HL-60 (cell line): Measurements from ENCODE around the gene COQ2.

Source experiments
- DNase-seq, 2 experiments: peaks; one replicate each; pipeline ENCODE4 v3.0.0-alpha.2; 2010 to 2020; ENCODE audit warnings: low read depth in 1 of 2, low spot score in 1 of 2
- H3K27ac ChIP-seq: fragments of 250-450 bp; sonication (Bioruptor Pico); replicated peaks from 2 replicates; pipeline ENCODE4 v1.5.1; 2020; ENCODE audit warnings: mild to moderate bottlenecking, moderate library complexity
- H3K27me3 ChIP-seq: fragments of 250-450 bp; sonication (Bioruptor Pico); 2 replicates; pipeline ENCODE4 v1.5.1; 2021; ENCODE audit warnings: mild to moderate bottlenecking, moderate library complexity; ENCODE audit not compliant: insufficient read depth, poor library complexity, severe bottlenecking
- H3K4me3 ChIP-seq: replicated peaks from 2 replicates; pipeline ENCODE4 v1.5.1; 2011; ENCODE audit warnings: mild to moderate bottlenecking, control low read depth, low read length; ENCODE audit not compliant: insufficient read depth
- GABPA ChIP-seq: IDR thresholded peaks from 2 replicates; pipeline ENCODE4 v1.6.1; 2012; ENCODE audit warnings: low read depth
- POLR2AphosphoS5 ChIP-seq: IDR thresholded peaks from 2 replicates; pipeline ENCODE4 v1.6.1; 2012; ENCODE audit warnings: low read depth
- SPI1 ChIP-seq: IDR thresholded peaks from 2 replicates; pipeline ENCODE4 v1.6.1; 2012; ENCODE audit warnings: low read depth, mild to moderate bottlenecking, borderline replicate concordance
- TF ChIP-seq, protein P1 (sequence below): IDR thresholded peaks from one replicate; pipeline ENCODE4 v1.5.1; 2011; ENCODE audit warnings: low read length, control low read depth, inconsistent platforms; ENCODE audit not compliant: insufficient read depth
- TF ChIP-seq, protein P2 (sequence below): IDR thresholded peaks from 2 replicates; pipeline ENCODE4 v1.6.1; 2012; ENCODE audit warnings: low read depth; ENCODE audit not compliant: insufficient replicate concordance

Gene COQ2

DNA sequence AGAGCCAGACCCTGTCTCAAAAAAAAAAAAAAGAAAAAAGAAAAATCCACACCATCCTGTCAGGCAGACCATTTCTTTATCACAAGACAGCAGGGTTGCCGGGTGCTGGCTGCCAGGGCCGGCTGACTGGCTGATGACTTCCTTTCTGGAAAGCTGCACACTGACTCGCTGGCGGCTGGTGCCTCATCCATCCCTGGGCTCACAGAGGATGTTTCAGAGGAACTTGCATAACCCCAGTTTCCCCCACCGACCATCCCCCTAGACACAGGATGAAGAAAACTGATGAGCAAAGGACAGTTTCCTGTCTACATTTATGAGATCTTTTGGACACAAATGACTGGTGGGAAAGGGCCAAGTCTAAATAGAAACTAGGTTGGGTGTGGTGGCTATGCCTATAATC lies 36.0 kb upstream of the COQ2 start:
- Histone ChIP-seq H3K27ac (peak overlapping the region; percentile 46), H3K4me3 (no peak overlapping the region), H3K27me3 (no peaks in the 10 kb centered on the region)
- peak; percentile 40 to 89 for DNase-seq
- TF ChIP-seq GABPA (0 out of 2 replicates have a peak, but pooled peaks have one; percentile 25), SPI1 (peak; percentile 57; the same call in 1 of the 2 replicates)
- TF ChIP-seq, protein P1, sequence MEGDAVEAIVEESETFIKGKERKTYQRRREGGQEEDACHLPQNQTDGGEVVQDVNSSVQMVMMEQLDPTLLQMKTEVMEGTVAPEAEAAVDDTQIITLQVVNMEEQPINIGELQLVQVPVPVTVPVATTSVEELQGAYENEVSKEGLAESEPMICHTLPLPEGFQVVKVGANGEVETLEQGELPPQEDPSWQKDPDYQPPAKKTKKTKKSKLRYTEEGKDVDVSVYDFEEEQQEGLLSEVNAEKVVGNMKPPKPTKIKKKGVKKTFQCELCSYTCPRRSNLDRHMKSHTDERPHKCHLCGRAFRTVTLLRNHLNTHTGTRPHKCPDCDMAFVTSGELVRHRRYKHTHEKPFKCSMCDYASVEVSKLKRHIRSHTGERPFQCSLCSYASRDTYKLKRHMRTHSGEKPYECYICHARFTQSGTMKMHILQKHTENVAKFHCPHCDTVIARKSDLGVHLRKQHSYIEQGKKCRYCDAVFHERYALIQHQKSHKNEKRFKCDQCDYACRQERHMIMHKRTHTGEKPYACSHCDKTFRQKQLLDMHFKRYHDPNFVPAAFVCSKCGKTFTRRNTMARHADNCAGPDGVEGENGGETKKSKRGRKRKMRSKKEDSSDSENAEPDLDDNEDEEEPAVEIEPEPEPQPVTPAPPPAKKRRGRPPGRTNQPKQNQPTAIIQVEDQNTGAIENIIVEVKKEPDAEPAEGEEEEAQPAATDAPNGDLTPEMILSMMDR, result no peak

DNA sequence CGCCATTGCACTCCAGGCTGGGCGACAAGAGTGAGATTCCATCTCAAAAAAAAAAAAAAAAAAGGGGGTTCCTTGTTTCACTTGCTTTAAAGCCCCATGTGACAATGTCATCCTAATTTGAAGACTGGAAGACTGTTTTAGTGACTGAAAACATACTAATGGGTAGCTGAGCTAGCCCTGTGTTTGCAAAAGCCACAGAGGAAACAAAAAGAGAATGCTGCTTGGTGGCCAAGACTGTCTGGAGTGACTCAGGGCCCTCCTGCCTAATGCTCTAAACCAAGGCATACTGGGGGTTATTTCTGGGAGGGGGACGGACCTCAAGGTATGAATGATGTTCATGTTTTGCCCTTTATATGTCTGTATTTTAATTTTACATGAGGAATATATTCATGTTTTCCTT lies 34.1 kb upstream of the COQ2 start:
- TF ChIP-seq, protein P1, result no peak
- TF ChIP-seq SPI1, result no peak
- TF ChIP-seq, protein P2, sequence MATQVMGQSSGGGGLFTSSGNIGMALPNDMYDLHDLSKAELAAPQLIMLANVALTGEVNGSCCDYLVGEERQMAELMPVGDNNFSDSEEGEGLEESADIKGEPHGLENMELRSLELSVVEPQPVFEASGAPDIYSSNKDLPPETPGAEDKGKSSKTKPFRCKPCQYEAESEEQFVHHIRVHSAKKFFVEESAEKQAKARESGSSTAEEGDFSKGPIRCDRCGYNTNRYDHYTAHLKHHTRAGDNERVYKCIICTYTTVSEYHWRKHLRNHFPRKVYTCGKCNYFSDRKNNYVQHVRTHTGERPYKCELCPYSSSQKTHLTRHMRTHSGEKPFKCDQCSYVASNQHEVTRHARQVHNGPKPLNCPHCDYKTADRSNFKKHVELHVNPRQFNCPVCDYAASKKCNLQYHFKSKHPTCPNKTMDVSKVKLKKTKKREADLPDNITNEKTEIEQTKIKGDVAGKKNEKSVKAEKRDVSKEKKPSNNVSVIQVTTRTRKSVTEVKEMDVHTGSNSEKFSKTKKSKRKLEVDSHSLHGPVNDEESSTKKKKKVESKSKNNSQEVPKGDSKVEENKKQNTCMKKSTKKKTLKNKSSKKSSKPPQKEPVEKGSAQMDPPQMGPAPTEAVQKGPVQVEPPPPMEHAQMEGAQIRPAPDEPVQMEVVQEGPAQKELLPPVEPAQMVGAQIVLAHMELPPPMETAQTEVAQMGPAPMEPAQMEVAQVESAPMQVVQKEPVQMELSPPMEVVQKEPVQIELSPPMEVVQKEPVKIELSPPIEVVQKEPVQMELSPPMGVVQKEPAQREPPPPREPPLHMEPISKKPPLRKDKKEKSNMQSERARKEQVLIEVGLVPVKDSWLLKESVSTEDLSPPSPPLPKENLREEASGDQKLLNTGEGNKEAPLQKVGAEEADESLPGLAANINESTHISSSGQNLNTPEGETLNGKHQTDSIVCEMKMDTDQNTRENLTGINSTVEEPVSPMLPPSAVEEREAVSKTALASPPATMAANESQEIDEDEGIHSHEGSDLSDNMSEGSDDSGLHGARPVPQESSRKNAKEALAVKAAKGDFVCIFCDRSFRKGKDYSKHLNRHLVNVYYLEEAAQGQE, result no peak
- no peak for TF ChIP-seq POLR2AphosphoS5
- TF ChIP-seq GABPA, result no peak
- Histone ChIP-seq H3K27me3 (no peaks in the 10 kb centered on the region), H3K4me3 (no peak overlapping the region), H3K27ac (no peak overlapping the region)
- no peak for DNase-seq

DNA sequence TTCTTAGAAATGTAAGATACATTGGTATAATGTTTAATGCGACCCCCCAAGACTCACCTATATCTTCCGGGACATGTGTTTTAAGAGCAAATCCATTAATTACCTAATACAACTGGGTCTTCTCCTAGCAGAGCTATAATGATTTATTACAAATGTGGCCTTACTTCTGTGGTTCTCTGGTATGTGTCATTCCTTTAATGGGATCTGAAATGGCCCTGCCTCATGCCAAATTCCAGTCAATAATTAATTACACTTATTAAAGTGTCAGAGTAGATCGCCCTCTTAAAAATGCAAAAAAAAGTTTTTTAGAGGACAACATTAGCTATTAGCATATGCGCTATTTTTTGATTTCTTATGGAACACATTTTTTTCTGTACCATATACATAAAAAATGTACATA lies 33.1 kb upstream of the COQ2 start:
- H3K27me3 ChIP-seq, result no peaks in the 10 kb centered on the region
- peak overlapping the region; percentile 60 for H3K27ac ChIP-seq
- TF ChIP-seq, protein P2, result no peak
- TF ChIP-seq POLR2AphosphoS5 (no peak), GABPA (no peak), SPI1 (no peak)
- TF ChIP-seq, protein P1, result no peak
- no peak overlapping the region for H3K4me3 ChIP-seq
- no peak for DNase-seq

DNA sequence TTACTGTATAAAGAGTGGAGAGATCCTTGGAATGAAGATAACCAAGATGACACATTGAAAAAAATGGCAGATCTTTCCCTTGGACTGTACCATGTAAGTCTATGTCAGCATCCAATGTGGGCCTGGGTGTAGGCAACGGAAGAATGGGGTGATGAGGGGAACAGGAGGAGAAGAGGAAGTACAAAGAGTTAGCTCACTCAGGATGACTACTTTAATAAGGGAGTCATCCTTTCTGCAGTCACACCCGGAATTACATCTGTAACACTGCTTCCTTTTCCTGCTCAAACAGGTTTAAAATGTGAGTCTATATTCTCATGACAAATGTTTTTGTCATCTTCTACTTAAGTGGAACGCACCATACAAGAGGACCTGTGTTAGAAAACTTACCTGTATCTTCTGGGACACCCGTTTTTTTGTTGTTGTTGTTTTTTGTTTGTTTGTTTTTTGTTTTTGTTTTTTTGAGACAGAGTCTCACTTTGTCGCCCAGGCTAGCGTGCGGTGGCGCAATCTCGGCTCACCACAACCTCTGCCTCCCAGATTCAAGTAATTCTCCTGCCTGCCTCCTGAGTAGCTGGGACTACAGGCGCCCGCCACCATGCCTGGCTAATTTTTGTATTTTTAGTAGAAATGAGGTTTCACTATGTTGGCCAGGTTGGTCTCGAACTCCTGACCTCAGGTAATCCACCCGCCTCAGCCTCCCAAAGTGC lies 32.0 kb upstream of the COQ2 start:
- TF ChIP-seq GABPA (no peak), SPI1 (peak; percentile 64; the same call in 1 of the 2 replicates)
- TF ChIP-seq, protein P2, result no peak
- TF ChIP-seq, protein P1, result no peak
- no peak overlapping the region for H3K4me3 ChIP-seq
- no peaks in the 10 kb centered on the region for H3K27me3 ChIP-seq
- H3K27ac ChIP-seq, result peak overlapping the region; percentile 60
- peak; percentile 73 to 94 for DNase-seq
